GM12891 (cell line): ENCODE measurements around the gene C16orf90.

Experiments used
- DNase-seq: peaks from one replicate; pipeline ENCODE4 v3.0.0; 2011; ENCODE audit warnings: low spot score; ENCODE audit not compliant: insufficient read length
- FAIRE-seq: peaks from 2 replicates; lab custom pipeline; 2011; peaks lifted over from hg19 to GRCh38; lab: Jason Lieb, UNC
- PAX5 ChIP-seq: IDR thresholded peaks from 2 replicates; pipeline ENCODE4 v1.6.1; 2011; ENCODE audit warnings: low read length, moderate library complexity, mild to moderate bottlenecking; ENCODE audit not compliant: insufficient read depth, severe bottlenecking
- POLR2A ChIP-seq: IDR thresholded peaks from 2 replicates; pipeline ENCODE4 v1.6.1; 2011; ENCODE audit warnings: low read depth, low read length, control low read depth
- POLR2AphosphoS5 ChIP-seq: IDR thresholded peaks from 2 replicates; pipeline ENCODE4 v1.6.1; 2011; ENCODE audit warnings: low read depth, low read length, control low read depth
- POU2F2 ChIP-seq: IDR thresholded peaks from 2 replicates; pipeline ENCODE4 v1.6.1; 2011; ENCODE audit warnings: low read depth, mild to moderate bottlenecking, control low read depth, low read length, moderate library complexity
- SPI1 ChIP-seq: IDR thresholded peaks from 2 replicates; pipeline ENCODE4 v1.6.1; 2011; ENCODE audit warnings: low read depth, low read length, control low read depth
- TAF1 ChIP-seq: IDR thresholded peaks from 2 replicates; pipeline ENCODE4 v1.6.1; 2011; ENCODE audit warnings: low read depth, low read length, control low read depth

Gene C16orf90

DNA sequence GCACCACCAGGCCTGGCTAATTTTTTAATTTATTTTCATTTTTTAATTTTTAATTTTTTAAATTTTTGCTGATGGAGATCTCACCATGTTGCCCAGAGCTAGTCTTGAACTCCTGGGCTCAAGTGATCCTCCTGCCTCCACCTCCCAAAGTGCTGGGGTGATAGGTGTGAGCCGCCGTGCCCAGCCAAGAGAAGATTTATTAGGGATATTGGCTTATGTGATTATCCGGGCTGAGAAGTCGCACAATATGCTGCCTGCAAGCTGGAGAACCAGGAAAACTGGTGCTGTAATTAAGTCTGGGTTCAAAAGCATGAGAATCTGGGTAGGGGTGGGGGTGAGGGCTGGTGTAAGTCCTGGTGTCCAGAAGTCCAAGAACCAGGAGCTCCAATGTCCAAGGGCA, 2.5 kb upstream of the C16orf90 start:
- TF ChIP-seq POU2F2 (no peak), POLR2AphosphoS5 (no peak), PAX5 (no peak), TAF1 (no peak), SPI1 (no peak), POLR2A (no peak)
- DNase-seq (no peak), FAIRE-seq (no peak)

DNA sequence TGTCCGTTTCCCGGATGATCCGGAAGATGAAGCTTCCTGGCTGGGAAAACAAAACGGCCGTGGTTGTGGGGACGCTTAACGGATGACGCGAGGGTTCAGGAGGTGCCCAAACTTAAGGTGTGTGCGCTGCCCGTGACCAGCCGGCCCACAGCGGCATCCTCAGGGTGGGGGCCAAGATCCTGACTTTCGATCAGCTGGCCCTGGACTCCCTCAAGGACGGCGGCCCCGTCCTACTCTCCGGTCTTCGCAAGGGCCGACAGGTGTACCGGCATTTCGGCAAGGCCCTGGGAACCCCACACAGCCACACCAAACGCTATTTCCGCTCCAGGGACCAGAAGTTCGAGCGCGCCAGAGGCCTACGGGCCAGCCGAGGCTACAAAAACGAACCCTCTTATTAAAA, 1.1 kb upstream of the C16orf90 start:
- FAIRE-seq, result no peak
- TF ChIP-seq POU2F2 (no peak), PAX5 (no peak), POLR2AphosphoS5 (no peak), TAF1 (no peak), POLR2A (no peak), SPI1 (no peak)
- no peak for DNase-seq

DNA sequence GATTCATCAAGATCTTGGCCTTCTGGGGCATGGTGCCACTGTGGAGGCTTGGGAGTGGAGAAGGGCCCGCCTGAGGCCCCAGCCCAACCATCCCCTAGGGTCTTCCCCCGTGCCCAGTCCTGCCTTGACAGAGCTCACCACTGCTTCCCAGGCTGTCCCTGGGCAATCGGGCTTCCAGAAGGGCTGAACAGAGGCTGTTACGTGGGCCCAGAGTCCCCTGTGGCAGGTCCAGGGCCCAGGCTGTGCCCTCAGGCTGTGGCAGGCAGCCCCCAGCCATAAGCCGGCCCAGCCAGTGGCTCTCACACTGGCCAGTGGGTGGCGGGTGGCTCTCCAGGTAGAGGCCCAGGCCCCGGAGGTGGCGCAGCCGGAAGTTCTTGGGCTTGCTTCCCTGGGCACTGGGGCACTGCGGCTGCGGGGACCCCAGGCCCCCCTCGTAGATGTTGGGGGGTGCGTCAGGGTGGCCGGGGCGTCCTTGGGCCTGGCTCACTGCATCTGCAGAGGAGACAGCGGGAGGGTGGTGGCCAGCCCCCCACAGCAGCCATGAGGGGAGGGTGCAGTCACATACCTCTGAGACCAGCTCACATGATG, 809 bp downstream of the C16orf90 start:
- TF ChIP-seq TAF1, result no peak
- TF ChIP-seq SPI1, result no peak
- no peak for TF ChIP-seq POU2F2
- no peak for TF ChIP-seq POLR2AphosphoS5
- no peak for TF ChIP-seq POLR2A
- no peak for TF ChIP-seq PAX5
- FAIRE-seq (no peak), DNase-seq (no peak)

DNA sequence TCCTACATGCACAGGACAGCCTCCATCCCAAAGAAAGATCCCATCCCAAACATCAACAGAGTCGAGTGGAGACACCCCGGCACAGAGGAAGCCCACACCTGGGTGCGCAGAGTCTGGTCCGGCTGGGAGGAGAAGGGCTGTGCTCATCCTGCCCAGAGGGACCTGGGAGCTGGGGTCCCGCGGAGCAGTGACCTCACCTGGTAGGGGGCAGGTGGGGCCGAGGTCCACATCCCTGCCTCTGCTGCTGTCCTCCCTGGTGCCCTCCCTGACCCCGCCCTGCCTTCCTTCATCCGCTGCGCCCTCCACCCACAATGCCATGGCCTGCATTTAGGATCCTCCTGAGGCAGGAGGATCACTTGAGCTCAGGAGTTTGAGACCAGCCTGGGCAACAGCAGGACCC, 2.9 kb downstream of the C16orf90 start:
- no peak for DNase-seq
- TF ChIP-seq PAX5 (no peak), TAF1 (no peak), POLR2A (no peak), POU2F2 (no peak), SPI1 (no peak)
- FAIRE-seq, result no peak

DNA sequence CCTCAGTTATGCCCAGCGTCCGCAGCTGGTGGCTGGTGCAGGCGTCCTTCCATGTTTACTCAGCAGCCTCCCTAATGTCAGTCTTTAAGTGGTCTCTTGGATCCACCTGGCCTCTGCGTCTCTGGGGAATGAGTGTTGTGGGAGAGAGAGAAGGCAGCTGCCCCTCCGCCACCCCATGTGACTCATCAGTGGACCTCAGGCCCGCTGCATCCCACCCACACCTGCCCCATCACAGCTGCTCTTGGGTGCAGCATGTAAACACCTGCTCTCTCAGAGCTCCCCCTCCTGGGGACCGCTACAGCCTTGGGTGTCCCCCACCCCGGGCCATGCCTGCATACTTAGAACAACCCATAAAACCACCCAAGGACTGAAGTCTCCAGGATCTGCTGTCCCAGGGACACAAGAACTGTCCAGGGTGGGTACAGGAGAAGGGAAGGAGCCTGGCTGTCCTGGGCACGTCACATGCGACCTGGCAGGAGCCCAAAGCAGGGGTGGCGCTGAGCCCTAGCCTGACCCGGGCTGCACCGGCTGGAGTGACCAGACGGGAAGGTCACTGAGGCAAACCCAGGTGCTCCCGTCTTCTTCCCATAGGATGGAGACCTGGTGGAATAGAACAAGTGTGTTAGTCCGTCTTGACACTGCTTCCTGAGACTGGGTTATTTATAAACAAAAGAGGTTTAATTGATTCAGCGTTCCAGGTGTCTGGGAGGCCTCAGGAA, 4.2 kb downstream of the C16orf90 start:
- FAIRE-seq (no peak), DNase-seq (no peak)
- TF ChIP-seq TAF1 (no peak), POLR2A (no peak), SPI1 (no peak), POU2F2 (no peak), POLR2AphosphoS5 (no peak), PAX5 (no peak)

DNA sequence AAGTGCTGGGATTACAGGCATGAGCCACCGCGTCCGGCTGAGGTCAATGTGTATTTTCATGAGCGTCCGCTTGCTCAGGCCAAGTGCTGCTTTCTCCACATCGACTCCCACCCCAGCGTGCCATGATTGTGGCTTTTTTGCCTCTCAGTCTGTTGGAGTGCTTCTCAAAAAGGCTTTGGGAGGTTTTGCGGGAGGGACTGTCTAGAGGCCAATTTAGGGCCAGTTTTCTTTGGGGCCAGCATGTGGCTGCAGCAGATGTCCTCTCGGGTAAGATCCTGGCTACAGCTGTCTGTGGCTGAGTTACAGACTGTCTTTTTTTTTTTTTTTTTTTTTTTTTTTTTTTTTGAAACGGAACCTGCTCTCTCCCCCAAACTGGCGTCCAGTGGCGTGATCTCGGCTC, 6.5 kb downstream of the C16orf90 start:
- no peak for FAIRE-seq
- no peak for TF ChIP-seq PAX5
- TF ChIP-seq TAF1, result no peak
- TF ChIP-seq POLR2AphosphoS5, result no peak
- TF ChIP-seq POU2F2, result no peak
- DNase-seq, result no peak

DNA sequence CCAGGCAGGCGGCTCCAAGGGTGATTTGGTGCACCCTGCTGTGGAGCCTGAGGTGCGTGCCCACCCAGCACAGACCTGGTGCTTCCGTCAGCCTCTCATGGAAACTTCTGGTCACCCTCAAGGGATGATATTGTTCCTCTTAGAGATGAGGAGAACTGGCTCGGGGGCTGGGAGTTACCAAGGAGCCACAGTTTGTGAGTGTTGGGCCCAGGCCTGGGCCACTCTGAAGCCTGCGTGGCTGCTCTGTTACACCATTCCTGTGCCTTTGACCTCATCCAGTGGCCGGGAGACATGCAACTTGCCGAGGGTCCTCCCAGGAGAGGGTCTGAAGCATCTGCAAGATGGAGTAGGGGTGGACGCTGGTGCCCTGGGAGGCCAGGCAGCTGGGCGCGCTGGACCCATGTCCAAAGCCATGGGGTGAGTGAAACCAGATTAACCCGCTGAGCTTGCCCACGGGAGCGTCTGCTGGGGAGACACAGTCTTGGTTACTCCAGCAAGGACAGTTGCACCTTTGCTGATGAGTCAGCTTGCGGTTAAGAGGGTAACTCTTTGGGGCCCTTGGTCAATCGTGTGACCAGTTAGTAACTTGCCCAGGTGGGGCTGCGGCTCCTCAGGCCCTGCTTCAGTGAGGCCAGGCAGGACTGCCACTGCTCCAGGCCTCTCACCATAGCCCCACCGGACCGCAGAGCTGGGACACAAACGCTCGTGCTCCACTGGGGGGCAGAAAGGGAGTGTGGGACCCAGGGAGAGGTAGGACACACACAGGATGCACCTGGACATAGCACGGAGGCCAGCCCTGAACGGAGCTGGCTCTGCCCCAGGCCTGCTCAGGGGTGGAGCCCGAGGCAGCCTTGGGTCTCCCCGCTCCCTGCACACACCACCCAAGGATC, 7.5 kb downstream of the C16orf90 start:
- TF ChIP-seq POU2F2, result no peak
- FAIRE-seq (no peak), DNase-seq (no peak)

DNA sequence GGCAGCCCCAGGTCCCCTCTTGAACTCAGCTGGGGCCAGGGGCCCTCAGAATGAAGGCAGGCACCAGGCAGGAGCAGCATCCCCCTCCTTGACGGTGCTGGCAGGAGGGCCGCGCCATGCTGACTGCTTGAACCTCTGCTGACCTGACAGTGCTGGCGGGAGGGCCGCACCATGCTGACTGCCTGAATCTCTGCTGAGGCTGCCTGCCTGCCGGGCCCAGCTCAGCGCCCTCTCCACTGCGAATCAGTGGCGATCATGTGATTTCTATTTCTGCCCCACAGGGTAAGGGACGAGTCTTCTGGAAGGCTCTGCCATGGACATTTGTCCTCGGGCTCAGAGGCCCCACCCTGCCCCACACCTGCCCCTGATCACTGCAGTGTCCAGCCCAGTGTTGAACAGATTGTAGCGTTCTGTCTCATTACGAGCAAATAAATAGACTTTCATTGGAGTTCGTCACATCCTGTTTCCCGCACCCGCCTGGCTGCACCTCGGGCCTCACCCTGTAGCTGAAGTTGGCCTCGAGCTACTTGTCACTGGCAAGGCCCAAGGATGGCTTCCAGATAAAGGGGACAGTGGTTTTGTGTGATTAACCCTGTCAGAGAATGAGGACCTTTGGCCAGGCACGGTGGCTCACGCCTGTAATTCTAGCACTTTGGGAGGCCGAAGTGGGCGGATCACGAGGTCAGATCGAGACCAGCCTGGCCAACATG, 8.6 kb downstream of the C16orf90 start:
- TF ChIP-seq POLR2A, result no peak
- no peak for TF ChIP-seq TAF1
- TF ChIP-seq POU2F2, result no peak
- TF ChIP-seq SPI1, result no peak
- TF ChIP-seq POLR2AphosphoS5, result no peak
- no peak for TF ChIP-seq PAX5
- DNase-seq (no peak), FAIRE-seq (no peak)

DNA sequence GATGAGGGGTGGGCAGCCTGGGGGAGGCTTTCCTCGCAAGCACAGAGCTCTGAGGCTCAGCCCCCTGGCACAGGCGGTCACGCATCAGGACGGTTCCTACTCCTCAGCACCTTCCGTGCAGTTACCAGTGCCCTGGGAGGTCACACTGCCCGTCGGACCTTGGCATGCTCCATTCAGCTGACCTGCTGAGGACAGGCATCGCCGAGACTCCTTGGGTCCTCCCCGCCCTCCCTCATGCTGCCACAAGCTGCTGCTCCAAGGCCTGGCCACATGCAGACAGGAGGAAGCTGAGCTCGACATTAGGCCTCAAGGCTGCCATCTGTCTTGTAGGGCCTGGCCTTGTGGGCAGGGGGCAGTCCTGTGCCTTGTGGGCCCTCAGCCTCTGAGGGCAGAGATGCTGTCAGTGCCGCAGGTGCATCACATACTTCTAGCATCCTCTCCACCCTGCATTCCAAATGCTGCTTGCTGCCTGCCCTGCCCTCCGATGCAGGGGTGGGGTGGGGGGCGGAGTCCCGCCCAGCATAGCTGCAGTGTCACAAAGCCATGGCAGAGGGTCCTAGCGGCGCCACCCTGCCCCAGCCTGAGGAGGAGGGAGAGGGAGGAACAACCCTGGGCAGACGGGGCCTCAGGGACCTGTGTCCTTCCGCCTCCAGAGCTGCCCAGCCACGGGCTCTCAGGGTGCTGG, 9.3 kb downstream of the C16orf90 start:
- no peak for FAIRE-seq

More for the DNA sequence above, 9.3 kb downstream of the C16orf90 start:
- TF ChIP-seq PAX5 (no peak), SPI1 (no peak), POU2F2 (no peak), TAF1 (no peak), POLR2AphosphoS5 (no peak), POLR2A (no peak)
- no peak for DNase-seq
